Kidney (tissue), 14 donors: Measurements from ENCODE around the gene CCDC71. TPM values are rescaled to one million over a fixed set of nuclear protein-coding genes. Genes with fewer than 3 reads are reported as not detected.

Experiments
- DNase-seq, 5 donors: peaks; one replicate each; pipeline ENCODE4 v3.0.0-alpha.2; 2013 to 2020
- FAIRE-seq: peaks from 2 replicates; lab custom pipeline; 2012; peaks lifted over from hg19 to GRCh38; lab: Jason Lieb, UNC
- H3K27ac ChIP-seq, 2 donors: one replicate each; pipeline ENCODE4 v1.7.0; 2013; ENCODE audit warnings: low read depth in 2 of 2, low read length in 2 of 2, inconsistent platforms in 1 of 2
- H3K27me3 ChIP-seq: one replicate; pipeline ENCODE4 v1.7.1; 2013; ENCODE audit warnings: low read length, inconsistent platforms; ENCODE audit not compliant: control insufficient read depth, insufficient read depth
- H3K36me3 ChIP-seq, 3 donors: one replicate each; pipeline versions ENCODE4 v1.7.0 to v1.7.1; 2013; ENCODE audit warnings: low read length in 3 of 3, control low read depth in 1 of 3, inconsistent platforms in 1 of 3; ENCODE audit not compliant: insufficient read depth in 3 of 3, control insufficient read depth in 2 of 3
- H3K4me1 ChIP-seq, 3 donors: one replicate each; pipeline versions ENCODE4 v1.7.0 to v1.7.1; 2013; ENCODE audit warnings: low read length in 3 of 3, inconsistent platforms in 1 of 3, low read depth in 1 of 3; ENCODE audit not compliant: control insufficient read depth in 2 of 3, insufficient read depth in 2 of 3
- H3K4me3 ChIP-seq, 3 donors: one replicate each; pipeline versions ENCODE4 v1.7.0 to v1.8.1; 2013; ENCODE audit warnings: low read length in 3 of 3, control low read depth in 1 of 3, inconsistent platforms in 1 of 3
- H3K9ac ChIP-seq, 3 donors: one replicate each; pipeline versions ENCODE4 v1.7.0 to v1.7.1; 2013; ENCODE audit warnings: low read length in 3 of 3, control low read depth in 1 of 3, inconsistent platforms in 1 of 3
- H3K9me3 ChIP-seq, 3 donors: one replicate each; pipeline versions ENCODE4 v1.7.0 to v1.7.1; 2013; ENCODE audit warnings: low read length in 3 of 3, control low read depth in 1 of 3, inconsistent platforms in 1 of 3; ENCODE audit not compliant: control insufficient read depth in 2 of 3, insufficient read depth in 1 of 3
- intact Hi-C: fragments of 100-400 bp; cut with DNase I; formaldehyde crosslinking; loops from one replicate; pipeline ENCODE4 v1.11.1; 2022
- polyA plus RNA-seq: library from polyadenylated mRNA; stranded (reverse); fragments of 350-450 nt; fragmentation: Illumina TruSeq; extraction: RNeasy Lipid Tissue Mini Kit (QIAGEN cat#74804); gene quantifications from one replicate; pipeline ENCODE4 v1.2.3, GENCODE V29; 2014; ENCODE audit warnings: low read depth, low replicate concordance; ENCODE audit not compliant: insufficient read depth
- total RNA-seq: library from RNA; stranded (reverse); fragmentation: NEBNext Ultra II Directional; extraction: Animal tissue kit (Norgen Biotek cat#: 25700); gene quantifications from one replicate; pipeline ENCODE4 v1.2.1, GENCODE V29; 2021
- TF ChIP-seq, protein P1 (sequence below): IDR thresholded peaks from 3 replicates; pipeline ENCODE4 v1.5.1; 2012; ENCODE audit warnings: mild to moderate bottlenecking, moderate library complexity, borderline replicate concordance; ENCODE audit not compliant: insufficient read depth; ENCODE audit errors: extremely low read depth
- donor health status: control.
- donor health status: control.
- donor health status: control.
- donor health status: control.
- donor health status: control.
- donor health status: DM: yes; HTN: yes; CAD: no.
- donor health status: Normal renal cell carcinoma (clear cell type).

The CCDC71 gene
- total and polyA plus RNA-seq, 2 donors from 2014 or later: 21.0 to 27.6 TPM

DNA sequence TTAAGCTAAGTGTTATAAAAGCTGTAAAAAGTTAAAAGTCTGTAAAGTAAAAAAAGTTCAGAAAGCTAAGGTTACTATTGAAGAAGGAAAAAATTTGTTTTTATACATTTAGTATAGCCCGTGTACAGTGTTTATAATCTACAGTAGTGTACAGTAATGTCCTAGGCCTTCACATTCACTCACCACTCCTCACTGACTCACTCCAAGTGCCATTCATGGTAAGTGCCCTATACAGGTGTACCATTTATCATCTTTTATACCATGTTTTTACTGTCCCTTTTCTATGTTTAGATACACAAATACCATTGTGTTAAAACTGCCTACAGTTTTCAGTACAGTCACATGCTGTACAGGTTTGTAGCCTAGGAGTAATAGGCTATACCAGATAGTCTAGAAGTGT, 8.8 kb downstream of the CCDC71 start:
- no peaks in the 10 kb centered on the region for H3K27me3 ChIP-seq
- no peak overlapping the region for H3K27ac ChIP-seq
- DNase-seq (no peak), FAIRE-seq (no peak)
- intact Hi-C loops: no loop called here
- H3K9me3 ChIP-seq: no peaks in the 10 kb centered on the region
- H3K9ac ChIP-seq: no peak overlapping the region
- peaks cover 0 to 2% (median 0%) of the 10 kb centered on the region in 3 donors for H3K4me1 ChIP-seq
- H3K4me3 ChIP-seq: no peak overlapping the region
- TF ChIP-seq, protein P1, sequence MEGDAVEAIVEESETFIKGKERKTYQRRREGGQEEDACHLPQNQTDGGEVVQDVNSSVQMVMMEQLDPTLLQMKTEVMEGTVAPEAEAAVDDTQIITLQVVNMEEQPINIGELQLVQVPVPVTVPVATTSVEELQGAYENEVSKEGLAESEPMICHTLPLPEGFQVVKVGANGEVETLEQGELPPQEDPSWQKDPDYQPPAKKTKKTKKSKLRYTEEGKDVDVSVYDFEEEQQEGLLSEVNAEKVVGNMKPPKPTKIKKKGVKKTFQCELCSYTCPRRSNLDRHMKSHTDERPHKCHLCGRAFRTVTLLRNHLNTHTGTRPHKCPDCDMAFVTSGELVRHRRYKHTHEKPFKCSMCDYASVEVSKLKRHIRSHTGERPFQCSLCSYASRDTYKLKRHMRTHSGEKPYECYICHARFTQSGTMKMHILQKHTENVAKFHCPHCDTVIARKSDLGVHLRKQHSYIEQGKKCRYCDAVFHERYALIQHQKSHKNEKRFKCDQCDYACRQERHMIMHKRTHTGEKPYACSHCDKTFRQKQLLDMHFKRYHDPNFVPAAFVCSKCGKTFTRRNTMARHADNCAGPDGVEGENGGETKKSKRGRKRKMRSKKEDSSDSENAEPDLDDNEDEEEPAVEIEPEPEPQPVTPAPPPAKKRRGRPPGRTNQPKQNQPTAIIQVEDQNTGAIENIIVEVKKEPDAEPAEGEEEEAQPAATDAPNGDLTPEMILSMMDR: no peak
- no peaks in the 10 kb centered on the region for H3K36me3 ChIP-seq

DNA sequence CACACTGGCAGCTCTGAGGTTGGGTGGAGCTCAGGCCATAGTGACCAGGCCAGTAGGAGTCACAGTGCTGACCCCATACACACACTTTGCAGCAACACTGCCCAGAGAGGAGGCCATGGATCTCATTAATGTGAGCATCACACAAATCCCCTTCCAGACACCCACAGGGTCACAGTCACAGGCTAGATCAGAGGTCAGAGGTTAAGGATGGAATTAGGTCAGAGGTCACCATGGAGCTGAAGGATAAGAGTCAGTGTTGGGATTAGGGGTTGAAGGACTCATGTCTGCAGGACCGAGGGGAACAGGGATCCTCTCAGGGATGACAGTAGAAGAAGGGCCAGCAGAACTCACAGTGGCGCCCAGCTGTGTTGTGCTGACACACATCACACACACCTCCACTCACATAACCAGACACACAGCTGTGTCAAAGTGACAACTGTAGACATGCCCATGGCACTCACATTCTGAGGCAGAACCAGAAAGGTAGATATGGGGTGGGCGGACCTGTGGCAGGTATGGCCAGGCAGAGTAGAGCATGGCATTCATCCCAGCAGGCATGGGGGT, 12.7 kb downstream of the CCDC71 start:
- DNase-seq (no peak), FAIRE-seq (no peak)
- TF ChIP-seq, protein P1: no peak
- Histone ChIP-seq H3K27ac (no peak overlapping the region), H3K9ac (no peak overlapping the region), H3K4me3 (no peak overlapping the region), H3K9me3 (no peaks in the 10 kb centered on the region), H3K27me3 (no peaks in the 10 kb centered on the region), H3K4me1 (no peaks in the 10 kb centered on the region), H3K36me3 (no peaks in the 10 kb centered on the region)
- intact Hi-C loops: no loop called here

DNA sequence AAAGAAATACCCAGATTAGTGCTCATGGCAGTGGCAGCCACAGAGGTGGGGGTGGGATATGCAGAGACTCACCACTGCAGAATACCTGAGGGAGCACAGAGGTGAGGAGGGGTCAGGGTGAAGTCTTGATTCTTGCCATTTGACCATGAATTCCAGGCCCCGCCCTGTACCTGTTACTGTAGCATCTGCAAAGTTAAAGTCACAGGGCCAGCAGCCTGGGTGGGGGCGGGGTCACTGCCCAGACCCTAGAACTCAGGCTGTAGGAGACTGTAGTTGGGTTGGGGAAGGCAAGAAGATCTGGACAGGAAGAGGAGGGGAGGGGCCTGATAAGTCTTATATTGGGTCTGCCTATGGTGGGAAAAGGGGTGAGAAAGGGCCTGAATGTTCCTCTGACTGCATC, 14.5 kb downstream of the CCDC71 start:
- TF ChIP-seq, protein P1: no peak
- intact Hi-C loops: no loop called here
- no peak overlapping the region for H3K4me3 ChIP-seq
- no peaks in the 10 kb centered on the region for H3K9me3 ChIP-seq
- no peak overlapping the region for H3K9ac ChIP-seq
- no peaks in the 10 kb centered on the region for H3K4me1 ChIP-seq
- no peaks in the 10 kb centered on the region for H3K36me3 ChIP-seq
- DNase-seq (no peak), FAIRE-seq (no peak)
- H3K27ac ChIP-seq: no peak overlapping the region
- no peaks in the 10 kb centered on the region for H3K27me3 ChIP-seq

DNA sequence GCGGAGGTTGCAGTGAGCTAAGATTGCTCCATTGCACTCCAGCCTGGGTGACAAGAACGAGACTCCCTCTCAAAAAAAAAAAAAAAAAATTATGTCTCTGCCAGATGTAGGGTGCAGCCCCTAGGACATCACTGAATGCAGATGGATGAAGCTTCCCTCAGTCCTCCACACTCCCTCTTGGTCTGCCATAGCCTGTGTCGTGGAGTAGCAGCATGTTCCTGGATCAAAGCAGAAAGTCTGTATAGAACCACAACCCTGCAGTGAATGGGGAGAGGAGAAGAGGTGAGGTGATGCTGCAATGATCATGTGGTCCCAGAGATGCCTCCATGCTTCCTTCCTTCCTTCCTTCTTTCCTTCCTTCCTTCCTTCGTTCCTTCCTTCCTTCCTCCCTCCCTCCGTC, 18.0 kb downstream of the CCDC71 start:
- H3K27ac ChIP-seq: no peak overlapping the region
- H3K36me3 ChIP-seq: no peaks in the 10 kb centered on the region
- no peaks in the 10 kb centered on the region for H3K9me3 ChIP-seq
- no peaks in the 10 kb centered on the region for H3K27me3 ChIP-seq
- intact Hi-C loops: no loop called here
- TF ChIP-seq, protein P1: no peak
- FAIRE-seq (no peak), DNase-seq (no peak)
- no peak overlapping the region for H3K9ac ChIP-seq
- no peak overlapping the region for H3K4me3 ChIP-seq
- no peaks in the 10 kb centered on the region for H3K4me1 ChIP-seq
